GM11168 (cell line): ENCODE results near the gene EPYC.

Source experiments
- in situ Hi-C: fragments of 300-500 bp; cut with MboI; formaldehyde crosslinking; loops from one replicate; pipeline ENCODE4 v1.12.0; 2022; ENCODE audit warnings: low sequenced_read_pairs; ENCODE audit not compliant: unreplicated experiment

Gene EPYC

GRCh38 chr12:91004872-91005271 is at the start of gene EPYC:
Gene EPYC, minus strand, starts transcription at chr12:91004972. Its CDS starts 2,407 bp downstream, at chr12:91002565.
- in situ Hi-C loops: no loop called here

GRCh38 chr12:91053951-91054715 is 49.4 kb upstream of the EPYC start:
- in situ Hi-C loops: no loop called here

DNA sequence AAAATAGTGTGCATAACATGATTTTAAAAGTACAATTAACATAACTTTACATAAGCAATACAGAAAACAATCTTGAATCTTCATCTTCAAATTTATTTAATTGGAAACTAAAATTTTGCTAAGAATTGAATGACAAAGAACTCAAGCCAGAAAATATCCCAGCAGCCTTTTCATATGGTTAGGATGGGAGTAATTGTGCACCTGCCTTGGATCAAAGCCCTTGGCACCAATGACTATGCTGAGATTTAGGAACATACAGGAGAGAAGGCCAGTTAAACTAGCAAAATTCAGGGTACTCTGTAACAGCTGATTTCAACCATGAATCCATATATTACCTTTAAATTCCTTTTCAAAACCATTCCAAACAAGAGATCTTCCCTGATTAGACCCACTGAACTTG is 47.3 kb upstream of the EPYC start:
- in situ Hi-C loops: no loop called here

DNA sequence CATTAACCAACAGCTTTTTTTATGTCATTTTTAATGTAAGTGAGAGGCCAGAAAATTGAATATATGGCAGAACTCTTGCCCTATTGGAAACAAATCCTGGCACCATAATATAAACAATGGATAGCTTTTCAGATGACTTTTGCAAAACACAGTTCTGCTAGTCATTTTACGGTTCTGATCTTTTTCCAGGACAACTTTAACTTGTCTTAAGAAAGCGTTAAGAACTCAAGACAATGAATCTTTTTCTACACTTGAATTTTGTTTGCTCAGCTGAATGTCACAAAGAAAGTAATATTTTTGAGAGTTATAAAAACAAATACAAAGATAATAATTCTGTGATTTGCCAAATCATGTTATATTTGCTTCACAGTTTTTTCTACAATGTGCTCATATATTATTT is 39.8 kb upstream of the EPYC start:
- in situ Hi-C loops: no loop called here

GRCh38 chr12:91043408-91043807 is 38.6 kb upstream of the EPYC start:
- in situ Hi-C loops: no loop called here

DNA sequence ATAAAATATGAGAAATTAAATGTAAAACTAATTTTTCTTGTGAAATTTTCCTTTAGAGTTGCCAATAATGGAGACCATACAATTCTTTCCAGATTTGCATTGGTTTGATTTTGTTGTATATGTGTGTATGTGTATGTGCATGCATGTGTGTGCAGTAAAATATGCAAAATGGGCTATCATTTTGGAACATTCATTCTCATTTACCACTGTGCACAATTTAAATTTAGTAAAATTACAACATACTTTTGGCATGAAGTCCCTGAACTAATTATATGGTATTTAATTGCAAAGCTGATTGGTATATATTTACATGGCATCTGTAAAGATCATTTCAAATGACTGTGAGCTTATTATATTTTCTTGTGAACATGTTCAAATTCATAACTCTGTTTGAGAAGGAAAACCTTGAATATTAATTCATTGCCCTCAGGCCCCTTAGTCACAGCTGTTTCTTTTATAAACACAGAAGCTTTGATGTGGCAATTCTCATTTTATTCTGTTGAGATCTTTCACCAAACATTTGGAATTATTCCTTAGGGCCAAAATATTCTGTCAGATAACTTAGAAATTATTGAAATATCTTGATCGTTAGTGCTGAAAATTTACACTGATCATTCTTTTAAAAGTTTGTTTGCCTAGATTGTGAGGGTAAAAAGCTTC is 35.5 kb upstream of the EPYC start:
- in situ Hi-C loops: no loop called here

DNA sequence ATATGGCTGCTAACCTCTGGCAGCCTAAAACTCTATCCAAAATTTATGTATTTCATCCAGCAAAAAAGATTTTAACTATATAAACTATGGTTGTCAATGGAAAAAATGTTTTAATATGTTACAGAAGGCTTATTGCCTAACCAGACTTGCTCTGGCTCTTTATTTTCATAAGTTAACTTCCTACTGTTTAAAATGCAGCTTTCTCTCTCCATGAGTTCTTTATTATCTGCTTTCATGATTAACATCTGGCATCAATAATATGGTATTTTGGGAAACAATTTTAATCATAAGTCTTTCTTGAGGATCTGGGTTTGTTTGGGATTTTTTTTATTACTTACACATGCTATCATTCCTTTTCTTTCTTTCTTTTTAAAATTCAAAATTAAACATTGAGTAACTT is 32.5 kb upstream of the EPYC start:
- in situ Hi-C loops: no loop called here

- in situ Hi-C loops: no loop called here
Observed at GRCh38 chr12:91033251-91033650, 28.5 kb upstream of the EPYC start.

- in situ Hi-C loops: no loop called here
Observed at GRCh38 chr12:91023326-91024004, 18.7 kb upstream of the EPYC start.

GRCh38 chr12:91021076-91021475 is 16.3 kb upstream of the EPYC start:
- in situ Hi-C loops: no loop called here

GRCh38 chr12:91019455-91019854 is 14.7 kb upstream of the EPYC start:
- in situ Hi-C loops: no loop called here

- in situ Hi-C loops: no loop called here
Observed at GRCh38 chr12:91017511-91018263, 12.9 kb upstream of the EPYC start.

- in situ Hi-C loops: no loop called here
Observed at GRCh38 chr12:91017043-91017442, 12.3 kb upstream of the EPYC start.

- in situ Hi-C loops: no loop called here
Observed at GRCh38 chr12:91009319-91009950, 4.7 kb upstream of the EPYC start.

- in situ Hi-C loops: no loop called here
Observed at GRCh38 chr12:91007531-91008290, 2.9 kb upstream of the EPYC start.

DNA sequence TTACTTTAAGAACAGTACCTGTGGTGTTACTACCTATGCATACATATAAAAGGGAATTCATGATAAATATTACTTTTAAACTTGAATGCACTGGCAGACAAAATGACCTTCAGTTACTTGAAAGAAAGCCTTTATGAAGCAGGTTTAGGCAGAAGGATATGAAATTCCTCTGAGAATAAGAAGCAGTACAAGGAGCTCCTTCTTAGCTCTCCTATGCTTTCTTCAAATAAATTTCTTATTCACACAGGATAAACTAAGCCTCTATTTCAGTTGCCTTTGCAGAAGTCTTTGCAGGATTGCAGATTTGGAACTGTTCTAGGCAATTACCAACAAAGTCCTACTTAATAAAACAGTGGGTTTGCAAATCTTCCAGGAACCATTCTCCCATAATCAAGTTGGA is 1.0 kb downstream of the EPYC start:
- in situ Hi-C loops: no loop called here

- in situ Hi-C loops: no loop called here
Observed at GRCh38 chr12:91001306-91001705, 3.5 kb downstream of the EPYC start.

- in situ Hi-C loops: loop anchor here (25.0 kb wide), 1 partner anchor 337 kb away; no protein-coding TSS in a partner anchor
Observed at GRCh38 chr12:90999966-91000365, 4.8 kb downstream of the EPYC start.

- in situ Hi-C loops: loop anchor here (25.0 kb wide), 1 partner anchor 338 kb away; no protein-coding TSS in a partner anchor
Observed at GRCh38 chr12:90999527-90999926, 5.2 kb downstream of the EPYC start.
